GM18508 (cell line): ENCODE results near the gene RABGAP1L.
"Not testable (repeated sequence)": the region's sequence is repeated elsewhere in the genome, so short reads cannot be mapped to it uniquely, and the experiment has no call there.

Experiments
- ATAC-seq: cut with Tn5 transposase; IDR thresholded peaks from one replicate; pipeline ENCODE4 v1.9.1; 2021; ENCODE audit warnings: moderate number of reproducible peaks; ENCODE audit not compliant: insufficient read depth, unreplicated experiment

RABGAP1L gene

GRCh38 chr1:175037416-175037815 lies 878.1 kb downstream of the RABGAP1L start:
- ATAC-seq: no peak

- ATAC-seq: no peak
Observed at GRCh38 chr1:175040324-175040879, 881.1 kb downstream of the RABGAP1L start.

GRCh38 chr1:175042650-175043049 lies 883.3 kb downstream of the RABGAP1L start:
- no peak for ATAC-seq

DNA sequence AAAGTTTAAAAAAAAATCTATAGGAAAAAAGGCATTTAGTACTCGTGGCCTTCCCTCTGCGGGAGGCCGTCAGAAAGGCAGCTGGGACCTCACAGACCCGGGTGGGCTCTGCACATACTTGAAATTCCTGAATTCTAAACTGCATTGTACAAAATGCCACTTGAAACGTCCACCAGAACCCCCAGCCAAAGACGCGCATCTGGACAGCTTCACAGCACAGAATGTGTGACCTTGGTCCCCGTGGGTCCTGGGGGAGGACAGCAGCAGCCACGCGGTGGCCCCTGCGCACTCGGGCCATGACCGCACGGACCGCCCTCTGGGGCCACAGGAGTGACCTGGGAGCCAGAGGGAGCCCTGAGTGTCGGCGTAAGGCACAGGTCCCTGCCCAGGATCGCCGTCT lies 884.5 kb downstream of the RABGAP1L start:
- no peak for ATAC-seq

DNA sequence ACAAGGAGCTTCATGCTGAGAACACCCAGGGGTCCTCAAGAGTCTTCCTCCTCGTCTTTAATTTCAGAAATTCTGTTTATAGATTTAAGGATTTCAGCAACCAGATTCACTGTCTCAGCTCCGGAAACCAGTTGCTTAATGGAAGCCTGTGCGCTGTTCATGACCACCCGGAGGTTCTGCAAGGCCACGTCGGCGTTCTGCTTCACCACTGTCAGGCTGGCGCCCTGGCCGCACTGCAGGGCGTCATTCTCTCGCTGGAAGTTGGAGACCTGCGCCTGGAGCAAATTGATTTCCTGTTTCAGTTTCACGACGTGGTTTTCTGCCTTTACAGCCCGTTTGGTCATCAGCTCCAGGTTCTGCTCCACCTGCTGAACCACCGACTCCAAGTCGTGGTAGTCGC lies 885.3 kb downstream of the RABGAP1L start:
- ATAC-seq: not testable (repeated sequence)
